ENCODE measurements around the gene SNRNP48.

Gene SNRNP48

GRCh38 chr6:7589949-7590917, at the start of gene SNRNP48:
Gene SNRNP48, plus strand, starts transcription at chr6:7590198. Its CDS starts 60 bp downstream, at chr6:7590258.
- DNase-seq: peak; percentile 97

GRCh38 chr6:7540595-7540994, 49.4 kb upstream of the SNRNP48 start:
- peak; percentile 92 for DNase-seq

GRCh38 chr6:7541175-7542064, 48.6 kb upstream of the SNRNP48 start, which contains the start of gene DSP:
Gene DSP, plus strand, starts transcription at chr6:7541671. Its CDS starts 245 bp downstream, at chr6:7541916.
- DNase-seq: peak; percentile 96

- DNase-seq: peak; percentile 76
These were observed 47.7 kb upstream of the SNRNP48 start for GRCh38 chr6:7542065-7542873.

GRCh38 chr6:7542874-7543624, 46.9 kb upstream of the SNRNP48 start:
- DNase-seq: peak; percentile 97

GRCh38 chr6:7543789-7544424, 46.1 kb upstream of the SNRNP48 start:
- DNase-seq: no peak

- DNase-seq: no peak
These were observed 45.4 kb upstream of the SNRNP48 start for GRCh38 chr6:7544597-7544996.

- DNase-seq: no peak
These were observed 44.5 kb upstream of the SNRNP48 start for GRCh38 chr6:7545316-7546019.

- DNase-seq: peak; percentile 72
These were observed 44.0 kb upstream of the SNRNP48 start for GRCh38 chr6:7546020-7546369.

GRCh38 chr6:7546383-7546782, 43.6 kb upstream of the SNRNP48 start:
- DNase-seq: no peak

GRCh38 chr6:7546896-7547295, 43.1 kb upstream of the SNRNP48 start:
- DNase-seq: no peak

GRCh38 chr6:7547315-7547714, 42.7 kb upstream of the SNRNP48 start:
- no peak for DNase-seq

GRCh38 chr6:7550433-7550801, 39.6 kb upstream of the SNRNP48 start:
- DNase-seq: no peak

GRCh38 chr6:7554533-7555275, 35.3 kb upstream of the SNRNP48 start:
- DNase-seq: no peak

GRCh38 chr6:7555671-7556070, 34.3 kb upstream of the SNRNP48 start:
- no peak for DNase-seq

- DNase-seq: no peak
These were observed 33.4 kb upstream of the SNRNP48 start for GRCh38 chr6:7556394-7557106.

- DNase-seq: no peak
These were observed 32.3 kb upstream of the SNRNP48 start for GRCh38 chr6:7557652-7558051.

GRCh38 chr6:7558781-7559180, 31.2 kb upstream of the SNRNP48 start:
- DNase-seq: no peak

- DNase-seq: peak; percentile 63
These were observed 30.8 kb upstream of the SNRNP48 start for GRCh38 chr6:7559196-7559595.

Data from islet precursor cell (in vitro differentiated cells).